Vagina (tissue), 2 donors: ENCODE data around the gene FOXF1.

Source experiments
- POLR2A ChIP-seq, 2 donors: fragments of 450-650 bp; IDR thresholded peaks; one replicate each; pipeline ENCODE4 v1.6.1; 2017; ENCODE audit warnings: antibody characterized with exemption in 2 of 2, mild to moderate bottlenecking in 2 of 2, moderate library complexity in 2 of 2
- POLR2AphosphoS5 ChIP-seq, 2 donors: sonication (generic); formaldehyde crosslinking; IDR thresholded peaks; one replicate each; pipeline ENCODE4 v1.9.0; 2017; ENCODE audit warnings: antibody characterized with exemption in 2 of 2, mild to moderate bottlenecking in 2 of 2, low read depth in 1 of 2; ENCODE audit not compliant: insufficient read depth in 1 of 2

GRCh38 chr16:86546638-86547013, 36.3 kb downstream of the FOXF1 start:
- TF ChIP-seq POLR2A (IDR thresholded peaks at IDR 0.05) (no peak), POLR2AphosphoS5 (IDR thresholded peaks at IDR 0.05; ENCODE audit: insufficient read depth in 1 of 2, low read depth in 1 of 2) (no peak)
